HCT116 (cell line): Measurements from ENCODE around the gene NINJ2. TPM values are rescaled to one million over a fixed set of nuclear protein-coding genes. Genes with fewer than 3 reads are reported as not detected.

Experiments used
- ATAC-seq: fragments of 200-7000 bp; cut with Tn5 transposase; 2 replicates; pipeline ENCODE4 v1.9.1; 2020; ENCODE audit warnings: mild to moderate bottlenecking, moderate library complexity
- BruUV-seq: library from RNA; stranded (reverse); fragments of 400-500 nt; replicated peaks from 2 replicates; lab custom pipeline; 2021; lab: Mats Ljungman, UMichigan
- CTCF ChIA-PET: fragments of 300-600 bp; sonication (Branson Sonifier 250); formaldehyde crosslinking; loops from one replicate; lab custom pipeline; 2021; ENCODE audit warnings: antibody characterized with exemption; lab: Charles Lee
- POLR2A ChIA-PET: fragments of 300-600, 350-600 bp; sonication (Branson Sonifier 250); formaldehyde crosslinking; loops from one replicate; lab custom pipeline; 2021; ENCODE audit warnings: antibody characterized with exemption; lab: Charles Lee
- RAD21 ChIA-PET, 2 experiments: fragments of 300-600 bp; sonication (Branson Sonifier 250); formaldehyde crosslinking; loops; one replicate each; lab custom pipeline; 2023; ENCODE audit warnings: low total read pairs in 2 of 2; ENCODE audit not compliant: uncharacterized antibody in 2 of 2, unreplicated experiment in 2 of 2, low non-redundant PET in 1 of 2; lab: Charles Lee
- DNase-seq: peaks from one replicate; pipeline ENCODE4 v3.0.0-alpha.2; 2010; ENCODE audit warnings: low read depth, low spot score
- H2AFZ ChIP-seq: fragments of 200-600 bp; shearing (Covaris generic), sonication (generic); 2 replicates; pipeline ENCODE4 v1.6.1; 2017; ENCODE audit warnings: low read depth, mixed run types, mixed read lengths, antibody characterized with exemption, low read length; ENCODE audit not compliant: poor library complexity, severe bottlenecking
- H3K27ac ChIP-seq: 2 replicates; pipeline ENCODE4 v1.5.1; 2012; ENCODE audit warnings: low read depth, low read length
- H3K27me3 ChIP-seq: fragments of 200-600 bp; sonication (generic); 2 replicates; pipeline ENCODE4 v1.6.1; 2016; ENCODE audit warnings: mixed run types, low read length, mixed read lengths; ENCODE audit not compliant: insufficient read depth
- H3K36me3 ChIP-seq, 2 experiments: fragments of 200-500 bp in 1 of 2; fragments of 200-600 bp in 1 of 2; sonication (Bioruptor generic) in 1 of 2; sonication (generic) in 1 of 2; 2 replicates each; pipeline versions ENCODE4 v1.5.1 to v1.6.1; 2014 to 2016; ENCODE audit warnings: low read length in 2 of 2, inconsistent platforms in 1 of 2, mixed read lengths in 1 of 2, mixed run types in 1 of 2; ENCODE audit not compliant: insufficient read depth in 2 of 2, control insufficient read depth in 1 of 2
- H3K4me1 ChIP-seq, 2 experiments: fragments of 200-600 bp in 1 of 2; sonication (generic) in 1 of 2; 2 replicates each; pipeline versions ENCODE4 v1.5.1 to v1.6.1; 2012 to 2017; ENCODE audit warnings: low read length in 2 of 2, inconsistent platforms in 1 of 2, mild to moderate bottlenecking in 1 of 2, mixed read lengths in 1 of 2, mixed run types in 1 of 2, moderate library complexity in 1 of 2; ENCODE audit not compliant: insufficient read depth in 2 of 2, control insufficient read depth in 1 of 2
- H3K4me2 ChIP-seq: fragments of 200-600 bp; sonication (generic); 2 replicates; pipeline ENCODE4 v1.6.1; 2017; ENCODE audit warnings: mixed run types, low read length, mixed read lengths
- H3K4me3 ChIP-seq, 2 experiments: fragments of 200-600 bp in 1 of 2; sonication (generic) in 1 of 2; replicated peaks in 1 of 2; 2 replicates each; pipeline ENCODE4 v1.5.1; 2011 to 2016; ENCODE audit warnings: low read length in 2 of 2, control low read depth in 1 of 2, low read depth in 1 of 2, mild to moderate bottlenecking in 1 of 2, mixed read lengths in 1 of 2, mixed run types in 1 of 2
- H3K79me2 ChIP-seq: fragments of 200-600 bp; sonication (generic); 2 replicates; pipeline ENCODE4 v1.6.1; 2017; ENCODE audit warnings: mild to moderate bottlenecking, mixed run types, low read length, moderate library complexity, mixed read lengths; ENCODE audit not compliant: insufficient read depth
- H3K9ac ChIP-seq: fragments of 200-600 bp; sonication (generic); 2 replicates; pipeline ENCODE4 v1.6.1; 2016; ENCODE audit warnings: low read length, mixed read lengths
- H3K9me2 ChIP-seq: fragments of 200-600 bp; sonication (generic), shearing (Covaris generic); 2 replicates; pipeline ENCODE4 v1.6.1; 2017; ENCODE audit warnings: mixed run types, mild to moderate bottlenecking, moderate library complexity; ENCODE audit not compliant: insufficient read depth
- H3K9me3 ChIP-seq, 2 experiments: fragments of 200-500 bp in 1 of 2; fragments of 200-600 bp in 1 of 2; sonication (Bioruptor generic) in 1 of 2; sonication (generic) in 1 of 2; 2 replicates each; pipeline ENCODE4 v1.6.1; 2014 to 2017; ENCODE audit warnings: low read length in 2 of 2, mixed read lengths in 2 of 2, inconsistent platforms in 1 of 2, low read depth in 1 of 2, mild to moderate bottlenecking in 1 of 2, mixed run types in 1 of 2, moderate library complexity in 1 of 2; ENCODE audit not compliant: control insufficient read depth in 1 of 2, insufficient read depth in 1 of 2
- H4K20me1 ChIP-seq: fragments of 200-600 bp; sonication (generic), shearing (Covaris generic); 2 replicates; pipeline ENCODE4 v1.6.1; 2017; ENCODE audit warnings: mixed run types, mild to moderate bottlenecking, moderate library complexity; ENCODE audit not compliant: insufficient read depth
- CEBPB ChIP-seq: IDR thresholded peaks from 2 replicates; pipeline ENCODE4 v1.6.1; 2012; ENCODE audit warnings: low read depth
- EZH2phosphoT487 ChIP-seq: fragments of 200-600 bp; IDR thresholded peaks from 2 replicates; pipeline ENCODE4 v1.6.1; 2018; ENCODE audit warnings: antibody characterized with exemption, borderline replicate concordance
- POLR2A ChIP-seq: IDR thresholded peaks from 2 replicates; pipeline ENCODE4 v1.7.0; 2011; ENCODE audit warnings: borderline replicate concordance; ENCODE audit not compliant: insufficient read depth, insufficient read length; ENCODE audit errors: extremely low read depth
- POLR2AphosphoS5 ChIP-seq: IDR thresholded peaks from 2 replicates; pipeline ENCODE4 v1.6.1; 2011; ENCODE audit warnings: mild to moderate bottlenecking, low read depth, low read length, moderate library complexity
- SP1 ChIP-seq: IDR thresholded peaks from 2 replicates; pipeline ENCODE4 v1.6.1; 2012; ENCODE audit warnings: low read depth
- TCF7L2 ChIP-seq: IDR thresholded peaks from 2 replicates; pipeline ENCODE4 v1.7.0; 2011; ENCODE audit warnings: borderline replicate concordance, inconsistent platforms; ENCODE audit not compliant: insufficient read depth, insufficient read length; ENCODE audit errors: extremely low read depth
- ZNF274 ChIP-seq: fragments of 200-500 bp; sonication (Bioruptor generic); IDR thresholded peaks from 2 replicates; pipeline ENCODE4 v1.6.1; 2014; ENCODE audit warnings: mild to moderate bottlenecking, low read depth, low read length, inconsistent platforms
- intact Hi-C: fragments of 100-400 bp; cut with micrococcal nuclease; formaldehyde crosslinking; loops from 2 replicates; pipeline ENCODE4 v1.10.0; 2022
- total RNA-seq: library from RNA; stranded (reverse); gene quantifications from one replicate; pipeline ENCODE4 v1.2.1, GENCODE V29; 2021; ENCODE audit not compliant: unreplicated experiment
- TF ChIP-seq, protein P1 (sequence below): IDR thresholded peaks from 2 replicates; pipeline ENCODE4 v1.6.1; 2012
- TF ChIP-seq, protein P2 (sequence below): IDR thresholded peaks from 2 replicates; pipeline ENCODE4 v1.6.1; 2012; ENCODE audit warnings: low read depth
- TF ChIP-seq, protein P3 (sequence below), 3 experiments: fragments of 200-600 bp in 1 of 3; sonication (generic) in 1 of 3; IDR thresholded peaks in 2 of 3; conservative IDR thresholded peaks in 1 of 3; 2 replicates each; pipeline ENCODE4 v1.5.1; 2012 to 2017; ENCODE audit warnings: low read depth in 2 of 3, low read length in 2 of 3, antibody characterized with exemption in 1 of 3, borderline replicate concordance in 1 of 3, control low read depth in 1 of 3, mild to moderate bottlenecking in 1 of 3, mixed read lengths in 1 of 3, mixed run types in 1 of 3, moderate library complexity in 1 of 3; ENCODE audit not compliant: insufficient read depth in 1 of 3

The NINJ2 gene
- total RNA-seq, 1 experiment from 2014 or later = not detected

DNA sequence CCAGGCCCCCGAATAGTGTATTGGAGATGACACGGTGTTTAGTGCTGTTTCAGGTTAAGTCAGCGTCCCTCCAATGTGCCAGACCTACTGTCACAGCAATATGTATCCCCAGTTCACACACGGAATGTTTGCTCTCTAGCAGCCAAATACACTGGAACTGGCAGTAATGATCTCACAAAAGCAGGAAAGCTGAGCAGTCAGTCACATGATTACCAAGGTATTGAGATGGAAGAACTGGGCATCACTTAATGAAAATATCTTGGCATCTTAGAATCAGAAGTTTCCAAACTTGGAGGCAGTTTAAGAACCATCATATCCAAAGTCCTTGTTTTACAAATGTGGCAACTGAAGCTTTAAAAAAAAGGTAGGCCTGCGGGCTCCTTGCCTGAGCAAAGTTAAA lies 23.3 kb downstream of the NINJ2 start:
- Histone ChIP-seq H3K27me3 (no peaks in the 10 kb centered on the region), H3K79me2 (no peaks in the 10 kb centered on the region), H3K4me3 (no peak overlapping the region), H4K20me1 (no peaks in the 10 kb centered on the region), H3K9ac (no peak overlapping the region), H3K9me2 (no peaks in the 10 kb centered on the region), H2AFZ (no peak overlapping the region), H3K36me3 (no peaks in the 10 kb centered on the region), H3K4me1 (peaks cover 4 to 30% of the 10 kb centered on the region in 2 experiments; a peak in 3 of 4 replicates), H3K27ac (no peak overlapping the region), H3K4me2 (no peak overlapping the region), H3K9me3 (no peaks in the 10 kb centered on the region)
- POLR2A ChIA-PET = no interaction called here
- ATAC-seq (no peak), DNase-seq (no peak)
- CTCF ChIA-PET = no interaction called here
- RAD21 ChIA-PET = no interaction called here
- intact Hi-C loops = loop anchor here (5.0 kb wide), 1 partner anchor 112 kb away; the partner anchor contains the start of gene WNK1
- BruUV-seq = no TSS peak
- TF ChIP-seq, protein P1, sequence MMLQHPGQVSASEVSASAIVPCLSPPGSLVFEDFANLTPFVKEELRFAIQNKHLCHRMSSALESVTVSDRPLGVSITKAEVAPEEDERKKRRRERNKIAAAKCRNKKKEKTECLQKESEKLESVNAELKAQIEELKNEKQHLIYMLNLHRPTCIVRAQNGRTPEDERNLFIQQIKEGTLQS = no peak
- no peak for TF ChIP-seq TCF7L2
- TF ChIP-seq SP1 = no peak
- no peak for TF ChIP-seq CEBPB
- no peak for TF ChIP-seq ZNF274
- TF ChIP-seq, protein P2, sequence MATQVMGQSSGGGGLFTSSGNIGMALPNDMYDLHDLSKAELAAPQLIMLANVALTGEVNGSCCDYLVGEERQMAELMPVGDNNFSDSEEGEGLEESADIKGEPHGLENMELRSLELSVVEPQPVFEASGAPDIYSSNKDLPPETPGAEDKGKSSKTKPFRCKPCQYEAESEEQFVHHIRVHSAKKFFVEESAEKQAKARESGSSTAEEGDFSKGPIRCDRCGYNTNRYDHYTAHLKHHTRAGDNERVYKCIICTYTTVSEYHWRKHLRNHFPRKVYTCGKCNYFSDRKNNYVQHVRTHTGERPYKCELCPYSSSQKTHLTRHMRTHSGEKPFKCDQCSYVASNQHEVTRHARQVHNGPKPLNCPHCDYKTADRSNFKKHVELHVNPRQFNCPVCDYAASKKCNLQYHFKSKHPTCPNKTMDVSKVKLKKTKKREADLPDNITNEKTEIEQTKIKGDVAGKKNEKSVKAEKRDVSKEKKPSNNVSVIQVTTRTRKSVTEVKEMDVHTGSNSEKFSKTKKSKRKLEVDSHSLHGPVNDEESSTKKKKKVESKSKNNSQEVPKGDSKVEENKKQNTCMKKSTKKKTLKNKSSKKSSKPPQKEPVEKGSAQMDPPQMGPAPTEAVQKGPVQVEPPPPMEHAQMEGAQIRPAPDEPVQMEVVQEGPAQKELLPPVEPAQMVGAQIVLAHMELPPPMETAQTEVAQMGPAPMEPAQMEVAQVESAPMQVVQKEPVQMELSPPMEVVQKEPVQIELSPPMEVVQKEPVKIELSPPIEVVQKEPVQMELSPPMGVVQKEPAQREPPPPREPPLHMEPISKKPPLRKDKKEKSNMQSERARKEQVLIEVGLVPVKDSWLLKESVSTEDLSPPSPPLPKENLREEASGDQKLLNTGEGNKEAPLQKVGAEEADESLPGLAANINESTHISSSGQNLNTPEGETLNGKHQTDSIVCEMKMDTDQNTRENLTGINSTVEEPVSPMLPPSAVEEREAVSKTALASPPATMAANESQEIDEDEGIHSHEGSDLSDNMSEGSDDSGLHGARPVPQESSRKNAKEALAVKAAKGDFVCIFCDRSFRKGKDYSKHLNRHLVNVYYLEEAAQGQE = no peak
- TF ChIP-seq, protein P3, sequence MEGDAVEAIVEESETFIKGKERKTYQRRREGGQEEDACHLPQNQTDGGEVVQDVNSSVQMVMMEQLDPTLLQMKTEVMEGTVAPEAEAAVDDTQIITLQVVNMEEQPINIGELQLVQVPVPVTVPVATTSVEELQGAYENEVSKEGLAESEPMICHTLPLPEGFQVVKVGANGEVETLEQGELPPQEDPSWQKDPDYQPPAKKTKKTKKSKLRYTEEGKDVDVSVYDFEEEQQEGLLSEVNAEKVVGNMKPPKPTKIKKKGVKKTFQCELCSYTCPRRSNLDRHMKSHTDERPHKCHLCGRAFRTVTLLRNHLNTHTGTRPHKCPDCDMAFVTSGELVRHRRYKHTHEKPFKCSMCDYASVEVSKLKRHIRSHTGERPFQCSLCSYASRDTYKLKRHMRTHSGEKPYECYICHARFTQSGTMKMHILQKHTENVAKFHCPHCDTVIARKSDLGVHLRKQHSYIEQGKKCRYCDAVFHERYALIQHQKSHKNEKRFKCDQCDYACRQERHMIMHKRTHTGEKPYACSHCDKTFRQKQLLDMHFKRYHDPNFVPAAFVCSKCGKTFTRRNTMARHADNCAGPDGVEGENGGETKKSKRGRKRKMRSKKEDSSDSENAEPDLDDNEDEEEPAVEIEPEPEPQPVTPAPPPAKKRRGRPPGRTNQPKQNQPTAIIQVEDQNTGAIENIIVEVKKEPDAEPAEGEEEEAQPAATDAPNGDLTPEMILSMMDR (IDR thresholded peaks at IDR 0.05 in 2 of 3, conservative IDR thresholded peaks at IDR 0.05 in 1 of 3; ENCODE audit: borderline replicate concordance in 1 of 3, insufficient read depth in 1 of 3, low read depth in 2 of 3, low read length in 2 of 3) = no peak
- TF ChIP-seq POLR2A = no peak
- TF ChIP-seq EZH2phosphoT487 = no peak
- TF ChIP-seq POLR2AphosphoS5 = no peak
